GM19023 (cell line): ENCODE results near the gene ZNF48.

Experiments used
- ATAC-seq: cut with Tn5 transposase; IDR thresholded peaks from one replicate; pipeline ENCODE4 v1.9.1; 2021; ENCODE audit warnings: mild to moderate bottlenecking, moderate library complexity; ENCODE audit not compliant: unreplicated experiment

ZNF48 gene

GRCh38 chr16:30395155-30395991, at the start of gene ZNF48:
TSS of gene ZNF48 (plus strand) at chr16:30395420. CDS start at chr16:30395795, 375 bp downstream.
- peak; percentile 76 for ATAC-seq

- no peak for ATAC-seq
These were observed 48.9 kb upstream of the ZNF48 start for GRCh38 chr16:30346286-30346685.

- no peak for ATAC-seq
These were observed 47.1 kb upstream of the ZNF48 start for GRCh38 chr16:30348113-30348512.

- ATAC-seq, result no peak
These were observed 46.3 kb upstream of the ZNF48 start for GRCh38 chr16:30348929-30349328.

- no peak for ATAC-seq
These were observed 45.5 kb upstream of the ZNF48 start for GRCh38 chr16:30349675-30350074.

GRCh38 chr16:30350134-30350871, 44.9 kb upstream of the ZNF48 start:
- ATAC-seq, result peak; percentile 37

- ATAC-seq, result no peak
These were observed 44.2 kb upstream of the ZNF48 start for GRCh38 chr16:30351001-30351441.

- ATAC-seq, result no peak
These were observed 43.4 kb upstream of the ZNF48 start for GRCh38 chr16:30351586-30352419.

GRCh38 chr16:30352488-30353401, 42.5 kb upstream of the ZNF48 start:
- ATAC-seq, result no peak

GRCh38 chr16:30353438-30354129, 41.6 kb upstream of the ZNF48 start:
- ATAC-seq, result no peak

- peak; percentile 28 for ATAC-seq
These were observed 40.6 kb upstream of the ZNF48 start for GRCh38 chr16:30354423-30355143.

- peak; percentile 74 for ATAC-seq
These were observed 39.9 kb upstream of the ZNF48 start, which contains the start of gene CD2BP2 for GRCh38 chr16:30355144-30355953. TSS of gene CD2BP2 (minus strand) at chr16:30355308. CDS start at chr16:30354681, 627 bp downstream.

- ATAC-seq, result no peak
These were observed 39.3 kb upstream of the ZNF48 start for GRCh38 chr16:30355954-30356308.

- ATAC-seq, result no peak
These were observed 38.7 kb upstream of the ZNF48 start for GRCh38 chr16:30356401-30357084.

GRCh38 chr16:30357085-30357714, 38.0 kb upstream of the ZNF48 start:
- no peak for ATAC-seq

- ATAC-seq, result no peak
These were observed 37.3 kb upstream of the ZNF48 start for GRCh38 chr16:30357715-30358576.
